ENCODE results near the gene SHD. TPM values are rescaled to one million over a fixed set of nuclear protein-coding genes. Genes with fewer than 3 reads are reported as not detected.
"Not testable (repeated sequence)": the region's sequence is repeated elsewhere in the genome, so short reads cannot be mapped to it uniquely, and the experiment has no call there.

The SHD gene, protein sequence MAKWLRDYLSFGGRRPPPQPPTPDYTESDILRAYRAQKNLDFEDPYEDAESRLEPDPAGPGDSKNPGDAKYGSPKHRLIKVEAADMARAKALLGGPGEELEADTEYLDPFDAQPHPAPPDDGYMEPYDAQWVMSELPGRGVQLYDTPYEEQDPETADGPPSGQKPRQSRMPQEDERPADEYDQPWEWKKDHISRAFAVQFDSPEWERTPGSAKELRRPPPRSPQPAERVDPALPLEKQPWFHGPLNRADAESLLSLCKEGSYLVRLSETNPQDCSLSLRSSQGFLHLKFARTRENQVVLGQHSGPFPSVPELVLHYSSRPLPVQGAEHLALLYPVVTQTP
- total RNA-seq (not detected), total RNA-seq (0 reads per million in 2 donors)

DNA sequence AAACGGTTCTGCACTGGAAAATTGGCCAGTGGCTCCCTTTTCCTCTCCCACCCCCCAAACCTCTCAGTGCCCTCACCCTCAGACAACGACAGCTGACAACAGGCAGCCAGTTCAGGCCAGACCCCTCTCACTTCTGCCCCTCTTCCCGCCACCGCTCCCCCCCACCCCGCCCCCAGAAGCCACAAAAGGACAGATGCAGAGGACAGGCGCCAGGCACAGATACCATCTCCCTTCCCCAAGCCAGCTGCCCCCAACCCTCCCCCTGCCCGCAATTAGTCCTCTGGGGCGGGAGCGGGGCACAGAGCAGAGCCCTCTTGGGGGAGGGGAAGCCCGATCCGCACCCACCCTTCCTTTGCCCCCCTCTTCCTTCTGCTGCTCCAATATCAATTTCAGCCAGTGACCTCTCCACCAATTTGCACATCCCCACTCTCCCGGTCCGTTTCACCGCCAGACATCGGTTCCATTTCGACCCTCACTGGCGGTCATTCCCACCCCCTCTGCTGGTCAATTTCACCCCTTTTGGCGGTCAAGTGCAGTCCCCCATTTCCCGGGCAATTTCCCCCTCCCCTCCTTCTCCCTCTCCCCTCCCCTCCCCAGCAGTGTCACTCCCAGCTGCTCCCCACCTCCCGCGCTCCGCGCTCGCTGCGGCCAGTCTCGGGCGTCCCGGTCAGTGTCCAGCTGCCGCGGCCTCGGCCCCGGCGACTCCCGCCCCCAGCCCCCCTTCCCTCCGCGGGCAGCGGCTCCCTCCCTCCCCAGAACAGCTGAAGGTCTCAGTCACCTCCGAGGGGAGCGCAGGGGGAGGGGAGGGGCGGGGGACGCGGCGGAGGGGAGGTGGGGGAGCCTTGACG is at the start of gene SHD:
SHD (plus strand) TSS at position 848 of the 848 bp plus-strand sequence. CDS start 798 bp downstream, outside the sequence.
- no peak for ATAC-seq
- peaks cover 2% of the 10 kb centered on the region for H3K4me1 Mint-ChIP-seq
- no peak within 1 kb of the TSS for H3K27ac Mint-ChIP-seq
- peaks cover 10% of the 10 kb centered on the region for H3K27me3 Mint-ChIP-seq
- H3K9me3 ChIP-seq (ENCODE audit: control insufficient read depth, low read length, poor library complexity, severe bottlenecking), result no peaks in the 10 kb centered on the region
- no peak for DNase-seq
- H3K4me3 Mint-ChIP-seq, result peak within 1 kb of the TSS; percentile 78
- no peaks in the 10 kb centered on the region for H3K36me3 Mint-ChIP-seq (ENCODE audit: low read depth)

- not testable (repeated sequence) for ATAC-seq; H3K9me3 ChIP-seq (ENCODE audit: control insufficient read depth, low read length, poor library complexity, severe bottlenecking); H3K4me3 Mint-ChIP-seq; H3K36me3 Mint-ChIP-seq (ENCODE audit: low read depth); H3K4me1 Mint-ChIP-seq; H3K27me3 Mint-ChIP-seq; H3K27ac Mint-ChIP-seq; DNase-seq
Measured at GRCh38 chr19:4230237-4230636, 48.8 kb upstream of the SHD start.

GRCh38 chr19:4231521-4231920 is 47.5 kb upstream of the SHD start:
- H3K4me1 Mint-ChIP-seq; ATAC-seq; DNase-seq; H3K27ac Mint-ChIP-seq; H3K9me3 ChIP-seq (ENCODE audit: control insufficient read depth, low read length, poor library complexity, severe bottlenecking); H3K36me3 Mint-ChIP-seq (ENCODE audit: low read depth); H3K27me3 Mint-ChIP-seq; H3K4me3 Mint-ChIP-seq: not testable (repeated sequence)

DNA sequence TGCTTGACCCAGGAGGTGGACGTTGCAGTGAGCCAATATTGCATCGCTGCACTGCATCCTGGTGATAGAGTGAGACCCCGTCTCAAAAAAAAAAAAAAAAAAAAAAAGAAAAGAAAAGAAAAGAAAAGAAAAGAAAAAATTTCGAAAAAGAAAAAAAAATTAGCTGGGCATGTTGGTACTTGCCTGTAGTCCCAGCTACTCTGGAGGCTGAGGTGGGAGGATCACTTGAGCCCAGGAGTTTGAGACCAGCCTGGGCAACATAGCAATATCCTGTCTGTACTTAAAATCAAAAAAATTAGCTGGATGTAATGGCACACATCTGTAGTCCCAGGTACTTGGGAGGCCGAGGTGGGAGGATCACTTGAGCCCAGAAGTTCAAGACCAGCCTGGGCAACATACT is 46.9 kb upstream of the SHD start:
- H3K4me1 Mint-ChIP-seq; ATAC-seq; H3K36me3 Mint-ChIP-seq (ENCODE audit: low read depth); DNase-seq; H3K9me3 ChIP-seq (ENCODE audit: control insufficient read depth, low read length, poor library complexity, severe bottlenecking); H3K27ac Mint-ChIP-seq; H3K4me3 Mint-ChIP-seq: not testable (repeated sequence)
- peaks cover 11% of the 10 kb centered on the region for H3K27me3 Mint-ChIP-seq

- H3K9me3 ChIP-seq (ENCODE audit: control insufficient read depth, low read length, poor library complexity, severe bottlenecking), result no peaks in the 10 kb centered on the region
- Mint-ChIP-seq H3K27me3 (peaks cover 11% of the 10 kb centered on the region), H3K4me1 (peaks cover 4% of the 10 kb centered on the region), H3K4me3 (no peak overlapping the region), H3K27ac (no peak overlapping the region), H3K36me3 (ENCODE audit: low read depth) (no peaks in the 10 kb centered on the region)
- no peak for DNase-seq
- ATAC-seq, result no peak
Measured at GRCh38 chr19:4232614-4233281, 46.3 kb upstream of the SHD start.

GRCh38 chr19:4233282-4233853 is 45.7 kb upstream of the SHD start:
- Mint-ChIP-seq H3K27ac (no peak overlapping the region), H3K36me3 (ENCODE audit: low read depth) (no peaks in the 10 kb centered on the region), H3K4me1 (peaks cover 4% of the 10 kb centered on the region), H3K27me3 (peaks cover 11% of the 10 kb centered on the region), H3K4me3 (no peak overlapping the region)
- H3K9me3 ChIP-seq (ENCODE audit: control insufficient read depth, low read length, poor library complexity, severe bottlenecking), result no peaks in the 10 kb centered on the region
- DNase-seq (peak; percentile 38 to 69 (median 41)), ATAC-seq (peak; percentile 75)

DNA sequence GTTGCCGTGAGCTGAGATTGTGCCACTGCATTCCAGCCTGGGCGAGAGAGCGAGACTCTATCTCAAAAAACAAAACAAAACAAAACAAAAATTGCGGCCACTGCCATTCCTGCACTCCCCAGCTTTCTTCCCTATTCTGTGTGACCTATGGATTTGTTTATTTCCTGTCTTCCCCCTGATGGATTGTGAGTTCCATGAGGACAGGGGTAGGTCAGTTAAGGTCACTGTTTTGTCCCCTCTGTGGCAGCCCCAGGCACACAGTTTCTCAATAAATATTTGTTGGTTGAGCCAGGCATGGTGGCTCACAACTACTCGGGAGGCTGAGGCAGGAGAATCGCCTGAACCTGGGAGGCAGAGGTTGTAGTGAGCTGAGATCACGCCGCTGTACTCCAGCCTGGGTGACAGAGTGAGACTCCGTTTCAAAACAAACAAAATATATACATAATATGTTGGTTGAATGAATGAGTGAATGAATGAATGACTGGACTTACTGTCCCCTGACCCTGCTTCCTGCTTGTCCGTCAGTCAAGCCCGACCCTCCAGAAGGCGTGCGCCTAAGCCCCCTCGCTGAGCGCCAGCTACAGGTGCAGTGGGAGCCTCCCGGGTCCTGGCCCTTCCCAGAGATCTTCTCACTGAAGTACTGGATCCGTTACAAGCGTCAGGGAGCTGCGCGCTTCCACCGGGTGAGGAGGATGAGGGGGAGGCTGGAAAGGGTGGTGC is 44.8 kb upstream of the SHD start:
- no peaks in the 10 kb centered on the region for H3K9me3 ChIP-seq (ENCODE audit: control insufficient read depth, low read length, poor library complexity, severe bottlenecking)
- H3K27ac Mint-ChIP-seq, result no peak overlapping the region
- ATAC-seq (no peak), DNase-seq (no peak)
- no peaks in the 10 kb centered on the region for H3K36me3 Mint-ChIP-seq (ENCODE audit: low read depth)
- H3K4me3 Mint-ChIP-seq, result no peak overlapping the region
- peaks cover 11% of the 10 kb centered on the region for H3K27me3 Mint-ChIP-seq
- H3K4me1 Mint-ChIP-seq, result peaks cover 4% of the 10 kb centered on the region

- peaks cover 11% of the 10 kb centered on the region for H3K27me3 Mint-ChIP-seq
Measured at GRCh38 chr19:4234862-4235201, 44.2 kb upstream of the SHD start.

GRCh38 chr19:4237510-4237909 is 41.6 kb upstream of the SHD start:
- not testable (repeated sequence) for H3K4me1 Mint-ChIP-seq; H3K4me3 Mint-ChIP-seq; ATAC-seq; H3K27ac Mint-ChIP-seq; DNase-seq; H3K36me3 Mint-ChIP-seq (ENCODE audit: low read depth); H3K9me3 ChIP-seq (ENCODE audit: control insufficient read depth, low read length, poor library complexity, severe bottlenecking)
- peaks cover 11% of the 10 kb centered on the region for H3K27me3 Mint-ChIP-seq

More at GRCh38 chr19:4234862-4235201, 44.2 kb upstream of the SHD start:
- H3K4me3 Mint-ChIP-seq, result no peak overlapping the region
- H3K4me1 Mint-ChIP-seq, result peaks cover 4% of the 10 kb centered on the region
- no peak for DNase-seq
- no peaks in the 10 kb centered on the region for H3K9me3 ChIP-seq (ENCODE audit: control insufficient read depth, low read length, poor library complexity, severe bottlenecking)
- ATAC-seq, result no peak
- H3K27ac Mint-ChIP-seq, result no peak overlapping the region
- no peaks in the 10 kb centered on the region for H3K36me3 Mint-ChIP-seq (ENCODE audit: low read depth)

DNA sequence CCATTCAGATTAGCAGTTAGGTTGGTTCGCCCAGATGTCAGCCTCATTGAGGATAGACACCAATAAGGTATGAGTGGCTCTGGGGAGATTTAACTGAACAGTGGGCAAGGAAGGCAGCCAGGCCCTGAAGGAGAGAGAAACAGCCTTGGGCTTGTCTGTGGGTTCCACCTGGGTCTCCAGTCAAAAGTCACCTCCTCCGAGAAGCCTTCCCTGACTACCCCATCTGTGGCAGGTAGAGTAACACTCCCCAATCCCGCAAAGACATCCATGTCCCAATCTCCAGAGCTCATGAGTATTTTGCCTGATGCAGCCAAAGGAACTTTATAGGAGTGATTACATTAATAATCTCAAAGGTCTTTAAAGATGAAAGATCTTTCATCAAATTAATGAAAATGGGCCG is 40.2 kb upstream of the SHD start:
- Mint-ChIP-seq H3K4me1 (no peaks in the 10 kb centered on the region), H3K27me3 (peaks cover 11% of the 10 kb centered on the region), H3K27ac (no peak overlapping the region), H3K36me3 (ENCODE audit: low read depth) (no peaks in the 10 kb centered on the region), H3K4me3 (no peak overlapping the region)
- DNase-seq, result no peak
- H3K9me3 ChIP-seq (ENCODE audit: control insufficient read depth, low read length, poor library complexity, severe bottlenecking), result no peaks in the 10 kb centered on the region
- no peak for ATAC-seq

DNA sequence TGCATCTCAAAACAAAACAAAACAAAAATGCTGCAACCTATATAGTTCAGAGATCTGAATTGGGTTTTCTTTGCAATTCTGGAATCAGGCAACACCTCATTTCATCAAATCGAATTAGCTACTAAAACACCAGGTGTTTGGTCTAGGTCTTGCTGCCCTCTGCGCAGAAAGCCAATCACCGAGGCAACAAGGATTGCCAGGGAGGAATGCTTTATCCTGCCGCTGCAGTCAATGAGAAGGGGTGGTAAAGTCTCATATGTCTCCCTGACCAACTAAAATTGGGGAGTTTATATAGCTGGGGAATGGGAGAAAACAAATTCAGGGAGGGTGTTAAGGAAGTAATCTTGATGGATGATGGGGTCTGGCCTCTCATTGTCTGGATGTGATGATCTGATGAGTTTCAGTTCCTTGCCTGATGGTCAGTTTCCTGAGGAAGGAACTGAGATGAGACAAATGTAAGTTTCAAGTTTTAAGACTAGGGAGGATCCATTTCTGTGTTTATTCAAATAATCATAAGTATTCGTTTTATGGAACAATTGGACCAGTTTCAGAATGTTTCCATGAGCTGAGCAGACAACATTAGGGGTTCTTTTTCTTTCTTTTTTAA is 37.1 kb upstream of the SHD start:
- Mint-ChIP-seq H3K27me3 (peaks cover 2% of the 10 kb centered on the region), H3K27ac (no peak overlapping the region), H3K4me3 (no peak overlapping the region), H3K36me3 (ENCODE audit: low read depth) (peaks cover 1% of the 10 kb centered on the region), H3K4me1 (peaks cover 6% of the 10 kb centered on the region)
- DNase-seq (no peak), ATAC-seq (no peak)
- H3K9me3 ChIP-seq (ENCODE audit: control insufficient read depth, low read length, poor library complexity, severe bottlenecking), result no peaks in the 10 kb centered on the region

DNA sequence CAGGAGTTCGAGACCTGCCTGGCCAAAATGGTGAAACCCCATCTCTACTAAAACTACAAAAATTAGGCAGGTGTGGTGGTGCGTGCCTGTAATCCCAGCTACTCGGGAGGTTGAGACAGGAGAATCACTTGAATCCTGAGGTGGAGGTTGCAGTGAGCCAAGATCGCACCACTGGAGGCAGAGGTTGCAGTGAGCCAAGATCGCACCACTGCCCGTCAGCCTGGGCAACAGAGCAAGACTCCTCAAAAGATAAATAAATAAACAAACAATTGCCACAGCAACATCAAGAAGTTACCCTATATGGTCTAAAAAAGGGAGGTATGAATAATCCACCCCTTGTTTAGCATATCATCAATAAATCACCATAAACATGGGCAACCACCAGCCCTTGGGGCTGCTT is 33.1 kb upstream of the SHD start:
- Mint-ChIP-seq H3K27ac (peak overlapping the region; percentile 99), H3K4me1 (peaks cover 18% of the 10 kb centered on the region), H3K36me3 (ENCODE audit: low read depth) (peaks cover 11% of the 10 kb centered on the region), H3K4me3 (peak overlapping the region; percentile 96)
- not testable (repeated sequence) for H3K9me3 ChIP-seq (ENCODE audit: control insufficient read depth, low read length, poor library complexity, severe bottlenecking); ATAC-seq; H3K27me3 Mint-ChIP-seq; DNase-seq
